OCI-M2 (cell line): Measurements from ENCODE around the gene OSBPL10.

ENCODE experiments used
- DNase-seq: peaks from one replicate; lab custom pipeline; 2025; ENCODE audit not compliant: unreplicated experiment; lab: John Stamatoyannopoulos, UW

Gene OSBPL10

GRCh38 chr3:31779514-31779913 is 201.5 kb downstream of the OSBPL10 start:
- no peak for DNase-seq

GRCh38 chr3:31777887-31778286 is 203.2 kb downstream of the OSBPL10 start:
- no peak for DNase-seq

GRCh38 chr3:31777092-31777491 is 204.0 kb downstream of the OSBPL10 start:
- DNase-seq, result no peak

- DNase-seq, result no peak
Measured at GRCh38 chr3:31776016-31776415, 205.0 kb downstream of the OSBPL10 start.

- DNase-seq, result no peak
Measured at GRCh38 chr3:31775383-31775782, 205.7 kb downstream of the OSBPL10 start.

GRCh38 chr3:31772758-31773473 is 208.1 kb downstream of the OSBPL10 start:
- DNase-seq, result no peak

GRCh38 chr3:31772272-31772671 is 208.8 kb downstream of the OSBPL10 start:
- DNase-seq, result no peak

- DNase-seq, result no peak
Measured at GRCh38 chr3:31770822-31771326, 210.2 kb downstream of the OSBPL10 start.

GRCh38 chr3:31768479-31769125 is 212.5 kb downstream of the OSBPL10 start:
- no peak for DNase-seq

GRCh38 chr3:31767920-31768319 is 213.1 kb downstream of the OSBPL10 start:
- DNase-seq, result no peak

GRCh38 chr3:31766669-31767068 is 214.4 kb downstream of the OSBPL10 start:
- no peak for DNase-seq

GRCh38 chr3:31765871-31766270 is 215.2 kb downstream of the OSBPL10 start:
- no peak for DNase-seq

GRCh38 chr3:31763731-31764130 is 217.3 kb downstream of the OSBPL10 start:
- no peak for DNase-seq

- no peak for DNase-seq
Measured at GRCh38 chr3:31762888-31763351, 218.1 kb downstream of the OSBPL10 start.

GRCh38 chr3:31762097-31762764 is 218.8 kb downstream of the OSBPL10 start:
- no peak for DNase-seq

GRCh38 chr3:31760654-31761053 is 220.4 kb downstream of the OSBPL10 start:
- no peak for DNase-seq

- DNase-seq, result no peak
Measured at GRCh38 chr3:31758322-31758965, 222.6 kb downstream of the OSBPL10 start.

GRCh38 chr3:31755926-31756658 is 225.0 kb downstream of the OSBPL10 start:
- DNase-seq, result no peak

- no peak for DNase-seq
Measured at GRCh38 chr3:31754575-31755278, 226.3 kb downstream of the OSBPL10 start.

GRCh38 chr3:31753050-31753425 is 228.0 kb downstream of the OSBPL10 start:
- no peak for DNase-seq
